ENCODE results near the gene GPBAR1. TPM values are rescaled to one million over a fixed set of nuclear protein-coding genes. Genes with fewer than 3 reads are reported as not detected.
A peak's percentile ranks its signal among the peaks of the same experiment; 100 is the strongest.

GPBAR1 gene
- total RNA-seq, 1 experiment from 2014 or later, result 0.16 TPM

- H3K9me3 Mint-ChIP-seq (ENCODE audit: unreplicated experiment), result no peaks in the 10 kb centered on the region
- intact Hi-C loops (cut with micrococcal nuclease), result no loop called here
- BruUV-seq (replicated peaks), result no TSS peak
- TF ChIP-seq, protein P1, sequence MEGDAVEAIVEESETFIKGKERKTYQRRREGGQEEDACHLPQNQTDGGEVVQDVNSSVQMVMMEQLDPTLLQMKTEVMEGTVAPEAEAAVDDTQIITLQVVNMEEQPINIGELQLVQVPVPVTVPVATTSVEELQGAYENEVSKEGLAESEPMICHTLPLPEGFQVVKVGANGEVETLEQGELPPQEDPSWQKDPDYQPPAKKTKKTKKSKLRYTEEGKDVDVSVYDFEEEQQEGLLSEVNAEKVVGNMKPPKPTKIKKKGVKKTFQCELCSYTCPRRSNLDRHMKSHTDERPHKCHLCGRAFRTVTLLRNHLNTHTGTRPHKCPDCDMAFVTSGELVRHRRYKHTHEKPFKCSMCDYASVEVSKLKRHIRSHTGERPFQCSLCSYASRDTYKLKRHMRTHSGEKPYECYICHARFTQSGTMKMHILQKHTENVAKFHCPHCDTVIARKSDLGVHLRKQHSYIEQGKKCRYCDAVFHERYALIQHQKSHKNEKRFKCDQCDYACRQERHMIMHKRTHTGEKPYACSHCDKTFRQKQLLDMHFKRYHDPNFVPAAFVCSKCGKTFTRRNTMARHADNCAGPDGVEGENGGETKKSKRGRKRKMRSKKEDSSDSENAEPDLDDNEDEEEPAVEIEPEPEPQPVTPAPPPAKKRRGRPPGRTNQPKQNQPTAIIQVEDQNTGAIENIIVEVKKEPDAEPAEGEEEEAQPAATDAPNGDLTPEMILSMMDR (IDR thresholded peaks at IDR 0.05; ENCODE audit: unreplicated experiment), result no peak
- ChIA-PET CTCF (interaction anchor here (0.6 to 12.3 kb wide), 8 partner anchors 21 to 1880 kb away, joined by 3 to 215 read pairs (median 5); partner anchors contain the start of genes AAMP, CATIP and PNKD), POLR2A (interaction anchor here (0.6 to 6.5 kb wide), 6 partner anchors 9 to 112 kb away, joined by 3 to 71 read pairs (median 12); partner anchors contain the start of genes AAMP and PNKD)
- peaks cover 37% of the 10 kb centered on the region for H3K4me1 Mint-ChIP-seq (ENCODE audit: insufficient read depth, unreplicated experiment)
- H3K27ac Mint-ChIP-seq (ENCODE audit: low read depth, unreplicated experiment), result peak overlapping the region; percentile 86
- no peak overlapping the region for H3K4me3 Mint-ChIP-seq (ENCODE audit: unreplicated experiment)
- H3K36me3 Mint-ChIP-seq (ENCODE audit: insufficient read depth, unreplicated experiment), result no peaks in the 10 kb centered on the region
- no peaks in the 10 kb centered on the region for H3K27me3 Mint-ChIP-seq (ENCODE audit: insufficient read depth, unreplicated experiment)
- no peak for DNase-seq (ENCODE audit: unreplicated experiment)
Measured at GRCh38 chr2:218294430-218295022, 33.7 kb downstream of the GPBAR1 start.

DNA sequence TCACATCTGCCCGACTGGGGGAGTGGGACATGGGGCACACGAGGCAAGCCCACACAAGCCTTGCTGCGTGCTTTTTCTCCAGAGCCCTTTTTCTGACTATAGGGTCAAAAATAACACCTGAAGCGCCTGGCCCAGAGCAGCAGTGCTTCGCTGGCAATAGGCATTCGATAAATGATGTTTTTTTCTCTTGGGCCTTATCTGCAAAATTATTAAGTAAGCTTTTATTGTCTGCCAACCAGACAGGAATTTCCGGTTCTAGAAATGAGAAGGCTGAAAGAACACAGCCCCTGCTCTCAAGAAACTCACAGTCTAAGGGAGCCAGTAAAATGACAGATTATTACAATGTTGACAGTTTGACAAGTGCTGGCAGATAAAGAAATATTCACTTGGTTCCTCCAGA, 34.2 kb downstream of the GPBAR1 start:
- H3K27me3 Mint-ChIP-seq (ENCODE audit: insufficient read depth, unreplicated experiment), result no peaks in the 10 kb centered on the region
- no TSS peak for BruUV-seq (replicated peaks)
- DNase-seq (ENCODE audit: unreplicated experiment), result no peak
- no peaks in the 10 kb centered on the region for H3K36me3 Mint-ChIP-seq (ENCODE audit: insufficient read depth, unreplicated experiment)
- no peaks in the 10 kb centered on the region for H3K9me3 Mint-ChIP-seq (ENCODE audit: unreplicated experiment)
- TF ChIP-seq, protein P1 (IDR thresholded peaks at IDR 0.05; ENCODE audit: unreplicated experiment), result no peak
- CTCF ChIA-PET, result interaction anchor here (0.6 to 12.3 kb wide), 8 partner anchors 22 to 339 kb away, joined by 3 to 215 read pairs (median 4); partner anchors contain the start of genes AAMP, CATIP and PNKD
- peaks cover 35% of the 10 kb centered on the region for H3K4me1 Mint-ChIP-seq (ENCODE audit: insufficient read depth, unreplicated experiment)
- intact Hi-C loops (cut with micrococcal nuclease), result no loop called here
- H3K27ac Mint-ChIP-seq (ENCODE audit: low read depth, unreplicated experiment), result peak overlapping the region; percentile 86
- H3K4me3 Mint-ChIP-seq (ENCODE audit: unreplicated experiment), result no peak overlapping the region
- POLR2A ChIA-PET, result interaction anchor here (0.6 to 6.5 kb wide), 6 partner anchors 10 to 111 kb away, joined by 3 to 71 read pairs (median 12); partner anchors contain the start of genes AAMP and PNKD

DNA sequence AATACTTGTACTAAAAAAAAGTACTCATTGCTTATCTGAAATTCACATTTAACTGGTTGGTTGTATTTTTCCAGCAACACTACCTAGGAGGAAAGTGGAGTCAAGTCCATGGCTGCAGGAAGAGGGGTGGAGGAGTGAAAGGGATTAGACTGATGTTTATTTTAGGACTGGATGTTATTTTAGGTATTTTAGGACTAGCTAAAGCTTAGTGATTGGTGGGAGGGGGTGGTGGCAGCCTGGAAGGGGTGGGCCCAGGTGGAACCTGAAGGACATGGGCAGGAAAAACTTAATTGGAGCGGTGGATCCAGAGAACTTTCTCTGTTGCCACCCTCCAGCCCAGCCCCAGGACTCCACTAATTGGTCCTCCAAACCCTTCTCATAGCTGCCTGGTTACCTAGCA, 35.4 kb downstream of the GPBAR1 start:
- TF ChIP-seq, protein P1 (IDR thresholded peaks at IDR 0.05; ENCODE audit: unreplicated experiment), result no peak
- no TSS peak for BruUV-seq (replicated peaks)
- POLR2A ChIA-PET, result interaction anchor here (3.0 to 6.5 kb wide), 3 partner anchors 11 to 100 kb away, joined by 17 to 71 read pairs (median 19); partner anchors contain the start of genes AAMP and PNKD
- intact Hi-C loops (cut with micrococcal nuclease), result no loop called here
- peak overlapping the region; percentile 86 for H3K27ac Mint-ChIP-seq (ENCODE audit: low read depth, unreplicated experiment)
- H3K36me3 Mint-ChIP-seq (ENCODE audit: insufficient read depth, unreplicated experiment), result no peaks in the 10 kb centered on the region
- DNase-seq (ENCODE audit: unreplicated experiment), result no peak
- peaks cover 26% of the 10 kb centered on the region for H3K4me1 Mint-ChIP-seq (ENCODE audit: insufficient read depth, unreplicated experiment)
- H3K27me3 Mint-ChIP-seq (ENCODE audit: insufficient read depth, unreplicated experiment), result no peaks in the 10 kb centered on the region
- H3K4me3 Mint-ChIP-seq (ENCODE audit: unreplicated experiment), result no peak overlapping the region
- H3K9me3 Mint-ChIP-seq (ENCODE audit: unreplicated experiment), result no peaks in the 10 kb centered on the region
- CTCF ChIA-PET, result interaction anchor here (0.7 to 12.3 kb wide), 8 partner anchors 9 to 396 kb away, joined by 3 to 215 read pairs (median 6); partner anchors contain the start of genes AAMP, CATIP and PNKD

DNA sequence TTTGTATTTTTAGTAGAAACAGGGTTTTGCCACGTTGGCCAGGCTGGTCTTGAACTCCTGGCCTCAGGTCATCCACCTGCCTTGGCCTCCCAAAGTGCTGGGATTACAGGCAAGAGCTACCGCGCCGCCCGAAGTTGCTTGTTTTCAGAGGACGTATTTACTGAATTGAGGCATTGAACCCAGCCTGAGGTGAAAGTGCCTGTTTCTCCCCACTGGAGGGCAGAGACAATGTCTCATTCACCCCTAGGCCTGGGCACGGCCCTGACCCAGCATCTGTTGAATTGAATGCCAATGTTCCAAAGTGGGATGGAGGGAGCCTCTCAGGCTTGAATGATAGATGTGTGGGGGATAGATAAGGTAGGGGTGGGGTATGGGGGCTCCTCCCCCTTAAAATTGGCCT, 36.0 kb downstream of the GPBAR1 start:
- CTCF ChIA-PET, result interaction anchor here (0.7 to 12.3 kb wide), 6 partner anchors 11 to 580 kb away, joined by 3 to 215 read pairs (median 15); partner anchors contain the start of genes AAMP, CATIP and PNKD
- intact Hi-C loops (cut with micrococcal nuclease), result no loop called here

More for the DNA sequence above, 36.0 kb downstream of the GPBAR1 start:
- TF ChIP-seq, protein P1 (IDR thresholded peaks at IDR 0.05; ENCODE audit: unreplicated experiment), result no peak
- H3K4me3 Mint-ChIP-seq (ENCODE audit: unreplicated experiment), result no peak overlapping the region
- H3K9me3 Mint-ChIP-seq (ENCODE audit: unreplicated experiment), result no peaks in the 10 kb centered on the region
- POLR2A ChIA-PET, result interaction anchor here (3.0 to 6.5 kb wide), 2 partner anchors 11 to 25 kb away, joined by 19 to 71 read pairs; partner anchors contain the start of genes AAMP and PNKD
- H3K4me1 Mint-ChIP-seq (ENCODE audit: insufficient read depth, unreplicated experiment), result peaks cover 29% of the 10 kb centered on the region
- H3K27me3 Mint-ChIP-seq (ENCODE audit: insufficient read depth, unreplicated experiment), result no peaks in the 10 kb centered on the region
- no TSS peak for BruUV-seq (replicated peaks)
- peak; percentile 33 for DNase-seq (ENCODE audit: unreplicated experiment)
- H3K27ac Mint-ChIP-seq (ENCODE audit: low read depth, unreplicated experiment), result peak overlapping the region; percentile 94
- H3K36me3 Mint-ChIP-seq (ENCODE audit: insufficient read depth, unreplicated experiment), result no peaks in the 10 kb centered on the region

Data from MCF 10A (cell line).